ENCODE results near the gene EFR3B. TPM values are rescaled to one million over a fixed set of nuclear protein-coding genes. Genes with fewer than 3 reads are reported as not detected.

EFR3B gene
- total and polyA plus RNA-seq, 2 of the 4 experiments (the other 2 are of a cell fraction), result 0.38 to 0.90 TPM

DNA sequence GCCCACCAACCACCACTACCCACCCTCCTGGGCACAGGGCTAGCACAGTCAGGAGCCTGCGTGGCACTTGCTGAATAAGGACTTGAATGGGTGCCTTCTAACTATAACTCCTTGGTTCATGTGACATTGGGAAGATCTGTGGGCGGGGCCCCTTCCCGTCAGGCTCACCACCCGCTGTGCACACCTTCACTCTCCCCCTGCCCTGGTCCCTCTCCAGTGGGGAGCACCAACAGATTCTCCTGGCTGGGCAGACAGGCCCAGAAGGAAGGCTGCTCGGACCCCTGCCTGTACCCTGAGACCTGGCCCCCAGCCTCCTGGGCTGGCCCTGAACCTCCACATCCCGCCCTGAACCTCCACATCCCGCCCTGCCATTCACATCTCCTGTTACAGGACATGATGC lies 159.9 kb downstream of the EFR3B start:
- Histone ChIP-seq H2BK5ac (ENCODE audit: low read depth, low read length, poor library complexity, severe bottlenecking) (no peak overlapping the region), H3K9ac (ENCODE audit: low read depth, low read length) (no peak overlapping the region), H4K5ac (ENCODE audit: low read depth, low read length) (no peak overlapping the region), H3K4ac (ENCODE audit: low read depth, low read length) (no peak overlapping the region), H2AFZ (replicated peaks; ENCODE audit: low read length, poor library complexity) (no peak overlapping the region), H4K20me1 (ENCODE audit: insufficient read depth, low read length) (no peaks in the 10 kb centered on the region), H3K9me1 (ENCODE audit: insufficient read depth, low read length) (no peaks in the 10 kb centered on the region), H2BK20ac (ENCODE audit: low read depth, low read length) (no peak overlapping the region), H3K4me1 (ENCODE audit: control insufficient read depth, insufficient read depth, low read length) (peaks cover 1% of the 10 kb centered on the region; the same call in 1 of the 2 replicates), H2BK120ac (ENCODE audit: low read depth, low read length) (no peak overlapping the region), H3K23ac (ENCODE audit: low read depth, low read length) (no peak overlapping the region), H3K18ac (ENCODE audit: low read depth, low read length) (no peak overlapping the region), H3K4me3 (ENCODE audit: insufficient read depth, low read depth, low read length) (no peak overlapping the region), H3K79me1 (ENCODE audit: low read depth in 1 of 2, low read length in 2 of 2) (no peaks in the 10 kb centered on the region), H2AK5ac (ENCODE audit: low read depth, low read length) (no peak overlapping the region), H2BK15ac (ENCODE audit: low read depth, low read length) (no peak overlapping the region), H3K27me3 (ENCODE audit: control insufficient read depth, insufficient read depth, low read length) (no peaks in the 10 kb centered on the region; the same call in 1 of the 2 replicates), H3K56ac (ENCODE audit: extremely low read depth, insufficient read depth, low read length) (no peak overlapping the region), H2AK9ac (replicated peaks; ENCODE audit: low read depth, low read length, poor library complexity) (no peak overlapping the region), H4K8ac (ENCODE audit: low read depth in 2 of 2, low read length in 2 of 2) (no peak overlapping the region), H3K27ac (ENCODE audit: insufficient read depth, low read length) (no peak overlapping the region), H4K91ac (ENCODE audit: insufficient read depth, low read depth, low read length) (no peak overlapping the region), H3K36me3 (ENCODE audit: control insufficient read depth, insufficient read depth, low read length) (no peaks in the 10 kb centered on the region), H3K9me3 (ENCODE audit: control insufficient read depth, insufficient read depth, low read length) (no peaks in the 10 kb centered on the region), H3K4me2 (ENCODE audit: low read depth, low read length) (no peak overlapping the region), H3K14ac (replicated peaks; ENCODE audit: low read depth, low read length) (no peak overlapping the region)
- in situ Hi-C loops (cut with MboI; ENCODE audit: low sequenced_read_pairs), result no loop called here
- ChIA-PET CTCF (no interaction called here), POLR2A (ENCODE audit: unreplicated experiment) (no interaction called here)
- BruUV-seq (replicated peaks), result no TSS peak
- no peak for DNase-seq
- no peak for ATAC-seq (ENCODE audit: low read depth)
- intact Hi-C loops (cut with micrococcal nuclease), result no loop called here
- dilution Hi-C loops (cut with HindIII; ENCODE audit: low sequenced_read_pairs, unreplicated experiment), result no loop called here
- TF ChIP-seq RFX5 (IDR thresholded peaks at IDR 0.05; ENCODE audit: low read depth, low read length), result no peak
- TF ChIP-seq SMC3 (IDR thresholded peaks at IDR 0.05; ENCODE audit: low read depth, low read length), result no peak
- no peak for TF ChIP-seq RAD21 (IDR thresholded peaks at IDR 0.05; ENCODE audit: low read length)
- TF ChIP-seq FOS (IDR thresholded peaks at IDR 0.05; ENCODE audit: low read depth, low read length), result no peak
- no CpG with 5 or more reads among the region's 7 CpGs for WGBS, 2 experiments (ENCODE audit: extremely low coverage in 2 of 2, insufficient read length in 1 of 2)

All from IMR-90 (cell line).